OCI-LY7 (cell line): ENCODE measurements around the gene DTNB. TPM values are rescaled to one million over a fixed set of nuclear protein-coding genes. Genes with fewer than 3 reads are reported as not detected.

Experiments
- BruUV-seq: library from RNA; stranded (reverse); fragments of 400-500 nt; replicated peaks from 2 replicates; lab custom pipeline; 2021; lab: Mats Ljungman, UMichigan
- CTCF ChIA-PET: fragments of 300-600 bp; sonication (Branson Sonifier 250); formaldehyde crosslinking; loops from one replicate; lab custom pipeline; 2022; ENCODE audit warnings: antibody characterized with exemption; ENCODE audit not compliant: unreplicated experiment; lab: Charles Lee
- POLR2A ChIA-PET: fragments of 300-600 bp; sonication (Branson Sonifier 250); formaldehyde crosslinking; loops from one replicate; lab custom pipeline; 2022; ENCODE audit warnings: antibody characterized with exemption; lab: Charles Lee
- DNase-seq: peaks from one replicate; pipeline ENCODE4 v3.0.0-alpha.2; 2015; ENCODE audit warnings: low spot score
- H2AFZ ChIP-seq: fragments of 200-600 bp; sonication (generic), shearing (Covaris generic); 2 replicates; pipeline ENCODE4 v1.6.1; 2014; ENCODE audit warnings: mild to moderate bottlenecking, antibody characterized with exemption, low read length, moderate library complexity
- H3K27ac ChIP-seq: fragments of 200-600 bp; sonication (generic); 2 replicates; pipeline ENCODE4 v1.5.1; 2014; ENCODE audit warnings: mixed run types, low read depth, mild to moderate bottlenecking, moderate library complexity, low read length, inconsistent platforms; ENCODE audit not compliant: poor library complexity, severe bottlenecking
- H3K36me3 ChIP-seq: fragments of 200-600 bp; sonication (generic); 2 replicates; pipeline ENCODE4 v1.6.1; 2014; ENCODE audit warnings: mild to moderate bottlenecking, antibody characterized with exemption, low read length, moderate library complexity, mixed read lengths; ENCODE audit not compliant: insufficient read depth
- H3K4me1 ChIP-seq: fragments of 200-600 bp; sonication (generic); 2 replicates; pipeline ENCODE4 v1.5.1; 2014; ENCODE audit warnings: mild to moderate bottlenecking, low read length; ENCODE audit not compliant: insufficient read depth, poor library complexity, severe bottlenecking
- H3K4me2 ChIP-seq: fragments of 200-600 bp; sonication (generic); 2 replicates; pipeline ENCODE4 v1.6.1; 2014; ENCODE audit warnings: mild to moderate bottlenecking, low read length
- H3K4me3 ChIP-seq: fragments of 200-600 bp; sonication (generic); 2 replicates; pipeline ENCODE4 v1.5.1; 2014; ENCODE audit warnings: mild to moderate bottlenecking, low read depth, low read length; ENCODE audit not compliant: poor library complexity, severe bottlenecking
- H3K79me2 ChIP-seq: fragments of 200-600 bp; sonication (generic); 2 replicates; pipeline ENCODE4 v1.6.1; 2016; ENCODE audit warnings: low read depth, mild to moderate bottlenecking, low read length, moderate library complexity, mixed read lengths; ENCODE audit not compliant: insufficient read depth
- H3K9me2 ChIP-seq: fragments of 200-600 bp; sonication (generic); 2 replicates; pipeline ENCODE4 v1.6.1; 2016; ENCODE audit warnings: mild to moderate bottlenecking, low read length, mixed read lengths; ENCODE audit not compliant: insufficient read depth
- H3K9me3 ChIP-seq: fragments of 200-600 bp; sonication (generic); 2 replicates; pipeline ENCODE4 v1.6.1; 2014; ENCODE audit warnings: mild to moderate bottlenecking, mixed run types, low read length, mixed read lengths
- H4K20me1 ChIP-seq: fragments of 200-600 bp; sonication (generic); 2 replicates; pipeline ENCODE4 v1.6.1; 2014; ENCODE audit warnings: mild to moderate bottlenecking, antibody characterized with exemption, low read length, moderate library complexity, mixed read lengths; ENCODE audit not compliant: insufficient read depth
- CTCF ChIP-seq: fragments of 200-600 bp; sonication (generic); conservative IDR thresholded peaks from 2 replicates; pipeline ENCODE4 v1.5.1; 2014; ENCODE audit warnings: mild to moderate bottlenecking, antibody characterized with exemption, low read length, moderate library complexity, mixed read lengths
- EZH2phosphoT487 ChIP-seq: fragments of 200-600 bp; sonication (generic); IDR thresholded peaks from 2 replicates; pipeline ENCODE4 v1.6.1; 2018; ENCODE audit warnings: low read depth, borderline replicate concordance, mild to moderate bottlenecking, mixed run types, antibody characterized with exemption, low read length, moderate library complexity, mixed read lengths
- intact Hi-C: fragments of 100-400 bp; cut with micrococcal nuclease; formaldehyde crosslinking; loops from one replicate; pipeline ENCODE4 v1.10.0; 2022; ENCODE audit not compliant: unreplicated experiment
- total RNA-seq, 2 experiments: library from RNA; depleted of rRNA in 1 of 2; stranded (reverse); fragments of >200 nt in 1 of 2; shearing (Covaris generic) in 1 of 2; gene quantifications; 2 replicates each; pipeline ENCODE4 v1.2.3, GENCODE V29; 2014 to 2022

The DTNB gene
- total RNA-seq, 2 experiments from 2014 or later = 16.1 to 28.3 TPM

- Histone ChIP-seq H3K4me2 (no peak overlapping the region), H3K4me3 (no peak overlapping the region), H4K20me1 (no peaks in the 10 kb centered on the region), H3K4me1 (peaks cover 20% of the 10 kb centered on the region), H2AFZ (no peak overlapping the region), H3K27ac (no peak overlapping the region), H3K79me2 (no peaks in the 10 kb centered on the region), H3K36me3 (no peaks in the 10 kb centered on the region), H3K9me3 (no peaks in the 10 kb centered on the region), H3K9me2 (no peaks in the 10 kb centered on the region)
- no peak for DNase-seq
- intact Hi-C loops = no loop called here
- POLR2A ChIA-PET = interaction anchor here (1.6 kb wide), 1 partner anchor 11 kb away, joined by 4 read pairs; no protein-coding TSS in a partner anchor
- CTCF ChIA-PET = no interaction called here
- no peak for TF ChIP-seq EZH2phosphoT487
- TF ChIP-seq CTCF = no peak
- BruUV-seq = no TSS peak
Measured at GRCh38 chr2:25585189-25585588, 88.2 kb downstream of the DTNB start.

GRCh38 chr2:25582077-25582830 lies 91.1 kb downstream of the DTNB start:
- POLR2A ChIA-PET = interaction anchor here (0.7 to 1.2 kb wide), 2 partner anchors 278 to 420 kb away, joined by 3 read pairs; no protein-coding TSS in a partner anchor
- BruUV-seq = no TSS peak
- H2AFZ ChIP-seq = no peak overlapping the region

More at GRCh38 chr2:25582077-25582830, 91.1 kb downstream of the DTNB start:
- Histone ChIP-seq H3K36me3 (no peaks in the 10 kb centered on the region), H3K79me2 (no peaks in the 10 kb centered on the region), H3K4me2 (0 out of 2 replicates have a peak overlapping the region, but pooled peaks have one; percentile 12), H3K4me1 (peaks cover 20% of the 10 kb centered on the region), H3K9me2 (no peaks in the 10 kb centered on the region), H3K27ac (no peak overlapping the region), H3K4me3 (no peak overlapping the region), H3K9me3 (no peaks in the 10 kb centered on the region), H4K20me1 (no peaks in the 10 kb centered on the region)
- CTCF ChIA-PET = no interaction called here
- DNase-seq = peak; percentile 27
- intact Hi-C loops = no loop called here
- TF ChIP-seq EZH2phosphoT487 = no peak
- no peak for TF ChIP-seq CTCF
